Panc1 (cell line): ENCODE measurements around the gene AZGP1. TPM values are rescaled to one million over a fixed set of nuclear protein-coding genes. Genes with fewer than 3 reads are reported as not detected.

Experiments
- ATAC-seq: fragments of 200-7000 bp; cut with Tn5 transposase; 2 replicates; pipeline ENCODE4 v1.9.1; 2020; ENCODE audit warnings: mild to moderate bottlenecking, moderate library complexity
- BruUV-seq: library from RNA; stranded (reverse); fragments of 400-500 nt; replicated peaks from 2 replicates; lab custom pipeline; 2021; lab: Mats Ljungman, UMichigan
- CTCF ChIA-PET: fragments of 300-600 bp; sonication (Branson Sonifier 250); formaldehyde crosslinking; loops from one replicate; lab custom pipeline; 2022; ENCODE audit warnings: antibody characterized with exemption; lab: Charles Lee
- POLR2A ChIA-PET: fragments of 300-600 bp; sonication (Branson Sonifier 250); formaldehyde crosslinking; loops from one replicate; lab custom pipeline; 2022; ENCODE audit warnings: antibody characterized with exemption; lab: Charles Lee
- DNase-seq: peaks from one replicate; pipeline ENCODE4 v3.0.0-alpha.2; 2010; ENCODE audit warnings: low read depth, low spot score
- H3K27ac ChIP-seq: 2 replicates; pipeline ENCODE4 v1.5.1; 2011; ENCODE audit warnings: mild to moderate bottlenecking, low read length, inconsistent platforms
- H3K27me3 ChIP-seq: fragments of 200-500 bp; sonication (Bioruptor generic); 2 replicates; pipeline ENCODE4 v1.6.0; 2014; ENCODE audit warnings: low read length, inconsistent platforms; ENCODE audit not compliant: control insufficient read depth, insufficient read depth
- H3K36me3 ChIP-seq: fragments of 200-500 bp; sonication (Bioruptor generic); 2 replicates; pipeline ENCODE4 v1.5.1; 2014; ENCODE audit warnings: inconsistent platforms, mild to moderate bottlenecking, low read length, moderate library complexity; ENCODE audit not compliant: control insufficient read depth, insufficient read depth
- H3K4me1 ChIP-seq: 2 replicates; pipeline ENCODE4 v1.5.1; 2011; ENCODE audit warnings: inconsistent platforms, mild to moderate bottlenecking, low read length, moderate library complexity; ENCODE audit not compliant: control insufficient read depth, insufficient read depth
- H3K4me3 ChIP-seq, 2 experiments: 2 replicates each; pipeline ENCODE4 v1.5.1; 2011 to 2012; ENCODE audit warnings: low read depth in 2 of 2, low read length in 2 of 2, mild to moderate bottlenecking in 2 of 2, inconsistent platforms in 1 of 2, moderate library complexity in 1 of 2
- H3K9me3 ChIP-seq: fragments of 200-500 bp; sonication (Bioruptor generic); 2 replicates; pipeline ENCODE4 v1.5.1; 2014; ENCODE audit warnings: low read depth, mild to moderate bottlenecking, inconsistent platforms, low read length, moderate library complexity; ENCODE audit not compliant: control insufficient read depth, insufficient read depth
- CTCF ChIP-seq: fragments of 450-650 bp; IDR thresholded peaks from 2 replicates; pipeline ENCODE4 v1.5.1; 2017; ENCODE audit warnings: mild to moderate bottlenecking
- POLR2AphosphoS5 ChIP-seq: IDR thresholded peaks from 2 replicates; pipeline ENCODE4 v1.6.1; 2012; ENCODE audit warnings: mild to moderate bottlenecking, low read depth, low read length, moderate library complexity
- REST ChIP-seq, 2 experiments: IDR thresholded peaks; 2 replicates each; pipeline ENCODE4 v1.6.1; 2011 to 2012; ENCODE audit warnings: low read depth in 2 of 2, control low read depth in 1 of 2, low read length in 1 of 2, mild to moderate bottlenecking in 1 of 2, moderate library complexity in 1 of 2; ENCODE audit not compliant: insufficient read depth in 1 of 2
- SIN3A ChIP-seq: IDR thresholded peaks from 2 replicates; pipeline ENCODE4 v1.6.1; 2012; ENCODE audit warnings: low read depth, mild to moderate bottlenecking, low read length, moderate library complexity, borderline replicate concordance; ENCODE audit not compliant: insufficient read depth
- TCF7L2 ChIP-seq: IDR thresholded peaks from 2 replicates; pipeline ENCODE4 v1.6.1; 2011; ENCODE audit warnings: mild to moderate bottlenecking, low read depth, low read length, inconsistent platforms
- in situ Hi-C: cut with HindIII; loops from 2 replicates; pipeline ENCODE4 v1.10.0; 2016; ENCODE audit warnings: low sequenced_read_pairs, low pct_unique_long_range_greater_than_20kb
- intact Hi-C: fragments of 100-400 bp; cut with micrococcal nuclease; formaldehyde crosslinking; loops from one replicate; pipeline ENCODE4 v1.10.0; 2022; ENCODE audit not compliant: unreplicated experiment
- total RNA-seq: library from RNA; stranded (reverse); gene quantifications from one replicate; pipeline ENCODE4 v1.2.1, GENCODE V29; 2021; ENCODE audit not compliant: unreplicated experiment

The AZGP1 gene
- total RNA-seq, 1 experiment from 2014 or later = 0.49 TPM

- H3K4me1 ChIP-seq = no peaks in the 10 kb centered on the region; the same call in 1 of the 2 replicates
- CTCF ChIA-PET = interaction anchor here (1.1 kb wide), 1 partner anchor 13 kb away, joined by 4 read pairs; no protein-coding TSS in a partner anchor
- TF ChIP-seq POLR2AphosphoS5 (no peak), REST (IDR thresholded peaks at IDR 0.05; ENCODE audit: insufficient read depth in 1 of 2, low read depth in 2 of 2, low read length in 1 of 2) (no peak), CTCF (no peak), TCF7L2 (no peak), SIN3A (no peak)
- DNase-seq = no peak
- H3K27me3 ChIP-seq = peaks cover 39% of the 10 kb centered on the region
- no peaks in the 10 kb centered on the region for H3K9me3 ChIP-seq
- H3K27ac ChIP-seq = no peak overlapping the region
- no TSS peak for BruUV-seq
- H3K4me3 ChIP-seq = no peak overlapping the region
- ATAC-seq = no peak
- no peaks in the 10 kb centered on the region for H3K36me3 ChIP-seq
- in situ Hi-C loops (no loop called here), intact Hi-C loops (no loop called here)
- POLR2A ChIA-PET = no interaction called here
Observed at GRCh38 chr7:99928188-99928587, 47.6 kb downstream of the AZGP1 start.

GRCh38 chr7:99927536-99927935 is 48.3 kb downstream of the AZGP1 start:
- Histone ChIP-seq H3K4me3 (no peak overlapping the region), H3K27me3 (peaks cover 38% of the 10 kb centered on the region), H3K9me3 (no peaks in the 10 kb centered on the region), H3K27ac (no peak overlapping the region), H3K36me3 (no peaks in the 10 kb centered on the region), H3K4me1 (no peaks in the 10 kb centered on the region; the same call in 1 of the 2 replicates)
- in situ Hi-C loops = no loop called here
- DNase-seq (no peak), ATAC-seq (no peak)
- ChIA-PET POLR2A (interaction anchor here (0.7 kb wide), 1 partner anchor 11 kb away, joined by 6 read pairs; no protein-coding TSS in a partner anchor), CTCF (no interaction called here)
- intact Hi-C loops = no loop called here
- no TSS peak for BruUV-seq
- no peak for TF ChIP-seq REST (IDR thresholded peaks at IDR 0.05; ENCODE audit: insufficient read depth in 1 of 2, low read depth in 2 of 2, low read length in 1 of 2)
